SK-N-MC (cell line): Measurements from ENCODE around the gene RAMACL.

Experiments
- EZH2 ChIP-seq: fragments of 200-600 bp; sonication (generic); IDR thresholded peaks from one replicate; pipeline ENCODE4 v1.6.1; 2017; ENCODE audit warnings: antibody characterized with exemption
- POLR2AphosphoS5 ChIP-seq: IDR thresholded peaks from 2 replicates; pipeline ENCODE4 v1.6.1; 2012; ENCODE audit warnings: mild to moderate bottlenecking, low read depth, low read length, borderline replicate concordance

DNA sequence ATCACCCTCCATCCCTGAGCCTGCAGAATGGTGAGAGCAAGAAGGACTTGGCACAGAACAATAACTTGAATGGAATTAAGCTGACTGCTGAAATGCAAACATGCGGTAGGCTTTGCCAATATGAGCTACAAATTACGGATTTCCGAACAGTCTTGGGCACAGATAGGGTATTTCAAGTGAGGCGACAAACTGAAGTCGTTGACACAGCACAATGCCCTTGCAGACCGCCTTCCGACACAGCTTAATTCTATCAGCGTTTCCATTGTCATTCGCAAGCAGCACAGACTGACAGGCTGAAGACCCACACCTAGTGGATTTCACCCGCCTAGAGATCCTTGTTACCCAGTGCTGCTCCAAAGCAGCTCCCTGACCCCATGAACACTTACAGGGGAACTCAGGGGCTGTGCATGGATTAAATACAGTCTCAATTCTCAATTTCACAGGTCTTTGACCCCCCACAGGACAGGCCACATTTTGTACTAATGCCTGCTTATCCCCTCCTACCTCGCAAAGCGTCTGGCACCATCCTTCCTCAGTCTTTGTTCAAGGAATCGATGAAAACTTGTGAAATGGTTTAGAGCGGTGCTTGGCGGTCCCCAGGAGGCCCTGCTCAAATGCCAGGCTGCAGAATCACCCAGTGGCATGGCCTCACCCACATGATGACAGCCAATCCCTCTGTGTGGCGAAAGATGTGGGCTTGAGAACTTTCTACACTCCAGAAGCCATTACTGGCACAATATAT lies 34.6 kb downstream of the RAMACL start:
- TF ChIP-seq POLR2AphosphoS5: no peak
- no peak for TF ChIP-seq EZH2
